OCI-LY1 (cell line): ENCODE results near the gene LPAR3.

ENCODE experiments used
- H2AFZ ChIP-seq: fragments of 200-600 bp; sonication (generic), shearing (Covaris generic); 2 replicates; pipeline ENCODE4 v1.6.0; 2014; ENCODE audit warnings: antibody characterized with exemption, mild to moderate bottlenecking, low read length
- H3F3A ChIP-seq: fragments of 200-600 bp; sonication (generic), shearing (Covaris generic); 2 replicates; pipeline ENCODE4 v1.6.0; 2014; ENCODE audit warnings: mild to moderate bottlenecking, antibody characterized with exemption, low read length, moderate library complexity; ENCODE audit not compliant: insufficient read depth
- H3K27ac ChIP-seq: fragments of 200-600 bp; sonication (generic); 2 replicates; pipeline ENCODE4 v1.5.1; 2014; ENCODE audit warnings: low read length, mixed run types, mild to moderate bottlenecking, low read depth; ENCODE audit not compliant: poor library complexity, severe bottlenecking
- H3K27me3 ChIP-seq: fragments of 200-600 bp; sonication (generic); 2 replicates; pipeline ENCODE4 v1.6.0; 2014; ENCODE audit warnings: antibody characterized with exemption, mild to moderate bottlenecking, low read length, moderate library complexity; ENCODE audit not compliant: insufficient read depth
- H3K36me3 ChIP-seq: fragments of 200-600 bp; sonication (generic); 2 replicates; pipeline ENCODE4 v1.6.1; 2014; ENCODE audit warnings: mild to moderate bottlenecking, antibody characterized with exemption, low read length, moderate library complexity, mixed read lengths; ENCODE audit not compliant: insufficient read depth
- H3K4me1 ChIP-seq: fragments of 200-600 bp; sonication (generic); 2 replicates; pipeline ENCODE4 v1.5.1; 2014; ENCODE audit warnings: mild to moderate bottlenecking, low read length, moderate library complexity; ENCODE audit not compliant: insufficient read depth, severe bottlenecking
- H3K4me2 ChIP-seq: fragments of 200-600 bp; sonication (generic), shearing (Covaris generic); 2 replicates; pipeline ENCODE4 v1.6.1; 2014; ENCODE audit warnings: low read length
- H3K4me3 ChIP-seq: fragments of 200-600 bp; sonication (generic); 2 replicates; pipeline ENCODE4 v1.5.1; 2014; ENCODE audit warnings: low read length, low read depth, mild to moderate bottlenecking, mixed read lengths; ENCODE audit not compliant: poor library complexity, severe bottlenecking
- H3K79me2 ChIP-seq: fragments of 200-600 bp; shearing (Covaris generic); 2 replicates; pipeline ENCODE4 v1.6.1; 2016; ENCODE audit warnings: mixed run types, low read length, mixed read lengths; ENCODE audit not compliant: insufficient read depth
- H3K9ac ChIP-seq: fragments of 200-600 bp; sonication (generic), shearing (Covaris generic); 2 replicates; pipeline ENCODE4 v1.6.1; 2014; ENCODE audit warnings: mild to moderate bottlenecking, low read length, mixed read lengths
- H3K9me2 ChIP-seq: fragments of 200-600 bp; sonication (generic), shearing (Covaris generic); 2 replicates; pipeline ENCODE4 v1.6.1; 2014; ENCODE audit warnings: low read depth, mild to moderate bottlenecking, low read length, mixed read lengths
- H3K9me3 ChIP-seq: fragments of 200-600 bp; shearing (Covaris generic); 2 replicates; pipeline ENCODE4 v1.6.1; 2014; ENCODE audit warnings: low read length, mixed read lengths
- H4K20me1 ChIP-seq: fragments of 200-600 bp; sonication (generic), shearing (Covaris generic); 2 replicates; pipeline ENCODE4 v1.6.0; 2016; ENCODE audit warnings: mild to moderate bottlenecking, low read length; ENCODE audit not compliant: insufficient read depth
- EZH2 ChIP-seq: fragments of 200-600 bp; sonication (generic), shearing (Covaris generic); IDR thresholded peaks from 2 replicates; pipeline ENCODE4 v1.8.0; 2017; ENCODE audit warnings: borderline replicate concordance, mixed run types, mild to moderate bottlenecking, antibody characterized with exemption, low read length, moderate library complexity, mixed read lengths
- TF ChIP-seq, protein P1 (sequence below): fragments of 200-600 bp; sonication (generic), shearing (Covaris generic); IDR thresholded peaks from 2 replicates; pipeline ENCODE4 v1.5.1; 2017; ENCODE audit warnings: mild to moderate bottlenecking, antibody characterized with exemption, low read length, moderate library complexity, mixed read lengths

LPAR3 gene

DNA sequence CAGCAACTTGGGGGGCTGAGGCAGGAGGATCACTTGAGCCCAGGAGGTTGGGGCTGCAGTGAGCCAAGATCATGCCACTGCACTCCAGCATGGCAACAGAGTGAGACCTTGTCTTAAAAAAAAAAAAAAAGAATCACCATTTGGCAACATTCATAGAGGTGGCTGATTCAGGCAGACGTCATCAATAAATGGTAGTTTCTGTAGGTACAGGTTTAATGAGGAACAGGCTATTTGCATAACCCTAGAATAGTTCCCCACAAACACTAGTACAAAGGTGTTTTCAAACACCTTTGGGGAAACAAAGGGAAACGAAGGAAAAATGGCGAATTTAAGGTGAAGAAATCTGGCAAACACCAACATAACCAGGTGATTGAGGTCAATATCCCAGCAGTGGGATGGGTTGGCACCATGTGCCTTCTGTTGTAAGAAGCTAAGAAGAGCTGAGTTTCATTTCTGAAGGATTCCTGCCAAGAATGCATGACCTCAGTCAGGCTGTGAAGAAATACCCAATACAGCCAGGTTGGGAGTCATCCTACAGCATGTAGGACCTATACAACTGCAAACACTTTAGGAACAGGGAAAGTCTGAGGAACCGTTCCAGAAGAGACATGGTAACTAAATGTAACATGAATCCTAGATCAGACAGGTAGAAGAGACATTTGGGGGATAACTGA is 5.6 kb downstream of the LPAR3 start:
- no peaks in the 10 kb centered on the region for H3K9me2 ChIP-seq
- H3K36me3 ChIP-seq: no peaks in the 10 kb centered on the region
- H3F3A ChIP-seq: no peaks in the 10 kb centered on the region
- H3K27ac ChIP-seq: no peak overlapping the region
- no peaks in the 10 kb centered on the region for H3K79me2 ChIP-seq
- H4K20me1 ChIP-seq: no peaks in the 10 kb centered on the region
- no peak overlapping the region for H2AFZ ChIP-seq
- TF ChIP-seq, protein P1, sequence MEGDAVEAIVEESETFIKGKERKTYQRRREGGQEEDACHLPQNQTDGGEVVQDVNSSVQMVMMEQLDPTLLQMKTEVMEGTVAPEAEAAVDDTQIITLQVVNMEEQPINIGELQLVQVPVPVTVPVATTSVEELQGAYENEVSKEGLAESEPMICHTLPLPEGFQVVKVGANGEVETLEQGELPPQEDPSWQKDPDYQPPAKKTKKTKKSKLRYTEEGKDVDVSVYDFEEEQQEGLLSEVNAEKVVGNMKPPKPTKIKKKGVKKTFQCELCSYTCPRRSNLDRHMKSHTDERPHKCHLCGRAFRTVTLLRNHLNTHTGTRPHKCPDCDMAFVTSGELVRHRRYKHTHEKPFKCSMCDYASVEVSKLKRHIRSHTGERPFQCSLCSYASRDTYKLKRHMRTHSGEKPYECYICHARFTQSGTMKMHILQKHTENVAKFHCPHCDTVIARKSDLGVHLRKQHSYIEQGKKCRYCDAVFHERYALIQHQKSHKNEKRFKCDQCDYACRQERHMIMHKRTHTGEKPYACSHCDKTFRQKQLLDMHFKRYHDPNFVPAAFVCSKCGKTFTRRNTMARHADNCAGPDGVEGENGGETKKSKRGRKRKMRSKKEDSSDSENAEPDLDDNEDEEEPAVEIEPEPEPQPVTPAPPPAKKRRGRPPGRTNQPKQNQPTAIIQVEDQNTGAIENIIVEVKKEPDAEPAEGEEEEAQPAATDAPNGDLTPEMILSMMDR: no peak
- no peak for TF ChIP-seq EZH2
- H3K4me1 ChIP-seq: no peaks in the 10 kb centered on the region
- no peaks in the 10 kb centered on the region for H3K9me3 ChIP-seq
- H3K27me3 ChIP-seq: no peaks in the 10 kb centered on the region
- H3K4me2 ChIP-seq: no peak overlapping the region
- no peak overlapping the region for H3K9ac ChIP-seq
- H3K4me3 ChIP-seq: no peak overlapping the region

DNA sequence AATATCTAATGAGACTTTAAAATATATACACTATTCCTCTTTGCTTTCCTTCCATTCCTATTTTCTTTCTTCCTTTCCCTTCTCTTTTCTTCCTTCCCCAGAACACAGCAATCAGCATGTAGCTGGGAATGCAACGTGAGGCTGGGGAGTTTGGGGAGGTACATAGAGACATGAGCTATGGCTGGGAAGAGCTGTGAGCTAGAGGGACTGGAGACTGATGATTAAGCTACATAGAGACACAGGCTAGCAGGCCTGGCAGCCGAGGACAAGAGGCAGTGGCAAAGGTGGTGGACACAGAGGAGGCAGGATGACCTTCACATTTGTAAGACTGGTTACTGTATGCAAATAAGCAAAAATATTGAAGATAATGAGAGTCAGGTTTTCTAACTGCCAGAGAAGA is 7.5 kb downstream of the LPAR3 start:
- Histone ChIP-seq H3K4me3 (no peak overlapping the region), H3K4me2 (no peak overlapping the region), H3F3A (no peaks in the 10 kb centered on the region), H3K4me1 (no peaks in the 10 kb centered on the region), H3K9me3 (no peaks in the 10 kb centered on the region), H3K9me2 (no peaks in the 10 kb centered on the region), H4K20me1 (no peaks in the 10 kb centered on the region), H3K9ac (no peak overlapping the region), H3K27me3 (no peaks in the 10 kb centered on the region), H3K27ac (no peak overlapping the region), H2AFZ (no peak overlapping the region), H3K79me2 (no peaks in the 10 kb centered on the region), H3K36me3 (no peaks in the 10 kb centered on the region)
- TF ChIP-seq, protein P1: no peak
- no peak for TF ChIP-seq EZH2

DNA sequence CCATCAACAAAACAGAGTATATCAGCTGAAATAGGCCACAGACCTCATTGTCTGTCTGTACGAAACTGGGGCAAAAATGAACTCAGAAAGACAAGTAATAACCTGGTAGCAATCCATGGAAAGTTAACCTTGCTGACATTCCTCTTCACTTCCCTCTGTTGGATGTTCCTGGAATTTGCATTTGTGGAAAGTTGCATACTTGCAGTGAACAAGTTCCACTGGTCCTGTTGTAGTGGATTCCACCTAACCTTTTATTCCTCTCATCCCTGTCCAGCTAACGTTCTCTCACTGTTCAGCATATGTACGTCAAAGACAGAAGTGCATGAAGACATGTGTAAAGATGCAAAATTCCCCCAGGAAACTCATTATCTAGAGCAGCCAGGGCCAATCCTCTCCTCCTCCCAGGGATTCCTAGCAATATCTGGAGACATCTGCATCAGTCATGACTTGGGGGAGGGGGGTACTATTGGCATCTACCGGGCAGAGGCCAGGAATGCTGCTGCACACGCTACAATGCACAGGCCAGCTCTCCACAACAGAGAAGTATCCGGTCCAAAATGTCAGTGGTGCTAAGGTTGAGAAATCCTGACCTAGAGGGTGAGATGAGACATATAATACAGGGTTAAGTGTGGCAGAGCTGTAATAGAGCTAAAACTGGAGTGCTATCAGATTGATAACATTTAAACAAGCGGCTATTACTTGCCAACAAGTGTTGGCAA is 8.2 kb downstream of the LPAR3 start:
- H3K36me3 ChIP-seq: no peaks in the 10 kb centered on the region
- no peaks in the 10 kb centered on the region for H3K27me3 ChIP-seq
- H2AFZ ChIP-seq: no peak overlapping the region
- no peak overlapping the region for H3K27ac ChIP-seq
- H3K9ac ChIP-seq: no peak overlapping the region
- no peaks in the 10 kb centered on the region for H3K79me2 ChIP-seq
- H3K9me3 ChIP-seq: no peaks in the 10 kb centered on the region
- H4K20me1 ChIP-seq: no peaks in the 10 kb centered on the region
- H3K9me2 ChIP-seq: no peaks in the 10 kb centered on the region
- no peak overlapping the region for H3K4me3 ChIP-seq
- H3K4me2 ChIP-seq: no peak overlapping the region
- H3F3A ChIP-seq: no peaks in the 10 kb centered on the region
- TF ChIP-seq, protein P1: no peak
- TF ChIP-seq EZH2: no peak
- no peaks in the 10 kb centered on the region for H3K4me1 ChIP-seq
